GM18517 (cell line): ENCODE measurements around the gene SELENOI.

Experiments
- ATAC-seq: cut with Tn5 transposase; IDR thresholded peaks from one replicate; pipeline ENCODE4 v1.9.1; 2021; ENCODE audit warnings: mild to moderate bottlenecking, moderate library complexity; ENCODE audit not compliant: unreplicated experiment

Gene SELENOI

GRCh38 chr2:26444236-26444635 lies 98.3 kb downstream of the SELENOI start:
- no peak for ATAC-seq
